K562 (cell line): Measurements from ENCODE around the gene RAVER2. TPM values are rescaled to one million over a fixed set of nuclear protein-coding genes. Genes with fewer than 3 reads are reported as not detected.

ENCODE experiments used
- ATF7 ChIP-seq: fragments of 450-650 bp; IDR thresholded peaks from 2 replicates; pipeline ENCODE4 v1.7.1; 2014; ENCODE audit warnings: mild to moderate bottlenecking, moderate library complexity
- CTBP1 ChIP-seq: fragments of 450-650 bp; IDR thresholded peaks from 2 replicates; pipeline ENCODE4 v1.6.1; 2016; ENCODE audit warnings: borderline replicate concordance
- FOXJ2 ChIP-seq: fragments of 200-800 bp; sonication (Bioruptor generic); IDR thresholded peaks from 2 replicates; pipeline ENCODE4 v1.6.1; 2016; ENCODE audit warnings: missing genetic modification characterization, missing compliant biosample characterization
- FOXM1 ChIP-seq, 2 experiments: fragments of 450-650 bp in 1 of 2; sonication (generic) in 1 of 2; formaldehyde crosslinking in 1 of 2; IDR thresholded peaks; 2 replicates each; pipeline versions ENCODE4 v1.6.1 to v1.9.0; 2017 to 2022; ENCODE audit warnings: low read depth in 2 of 2, mild to moderate bottlenecking in 2 of 2, missing genetic modification reagents in 1 of 2, moderate library complexity in 1 of 2
- GABPA ChIP-seq: fragments of 200-800 bp; sonication (Bioruptor generic); conservative IDR thresholded peaks from 2 replicates; pipeline ENCODE4 v1.6.1; 2016; ENCODE audit warnings: low read depth, missing genetic modification characterization, missing compliant biosample characterization
- GATA2 ChIP-seq: sonication (generic); formaldehyde crosslinking; IDR thresholded peaks from 2 replicates; pipeline ENCODE4 v1.4.0; 2020; ENCODE audit warnings: mild to moderate bottlenecking, missing genetic modification reagents
- HNRNPUL1 ChIP-seq: fragments of 200-400 bp; formaldehyde crosslinking; IDR thresholded peaks from 2 replicates; pipeline ENCODE4 v1.6.1; 2017; ENCODE audit warnings: low read length
- POLR2A ChIP-seq: fragments of 450-650 bp; conservative IDR thresholded peaks from 2 replicates; pipeline ENCODE4 v1.6.1; 2016
- RCOR1 ChIP-seq, 2 experiments: IDR thresholded peaks; 2 replicates each; pipeline ENCODE4 v1.6.1; 2012; ENCODE audit warnings: low read depth in 2 of 2, low read length in 2 of 2, borderline replicate concordance in 1 of 2, improper control_type of control experiment in 1 of 2
- SIN3A ChIP-seq, 2 experiments: fragments of 150-350 bp in 1 of 2; IDR thresholded peaks; 2 replicates each; pipeline ENCODE4 v1.6.1; 2011 to 2016; ENCODE audit warnings: borderline replicate concordance in 2 of 2, low read depth in 2 of 2, low read length in 2 of 2, mild to moderate bottlenecking in 2 of 2, moderate library complexity in 2 of 2; ENCODE audit not compliant: control insufficient read depth in 1 of 2
- TEAD4 ChIP-seq, 2 experiments: sonication (generic) in 1 of 2; formaldehyde crosslinking in 1 of 2; IDR thresholded peaks; 2 replicates each; pipeline versions ENCODE4 v1.6.1 to v1.8.0; 2012 to 2022; ENCODE audit warnings: borderline replicate concordance in 1 of 2, inconsistent platforms in 1 of 2, low read length in 1 of 2, mild to moderate bottlenecking in 1 of 2, missing genetic modification reagents in 1 of 2
- TRIM24 ChIP-seq, 2 experiments: fragments of 450-650 bp; IDR thresholded peaks; 2 replicates each; pipeline ENCODE4 v1.6.1; 2016
- UBTF ChIP-seq, 2 experiments: IDR thresholded peaks; 2 replicates each; pipeline ENCODE4 v1.6.1; 2012; ENCODE audit warnings: improper control_type of control experiment in 2 of 2, low read depth in 2 of 2, low read length in 2 of 2, borderline replicate concordance in 1 of 2
- XRCC3 ChIP-seq: fragments of 450-650 bp; IDR thresholded peaks from 2 replicates; pipeline ENCODE4 v1.6.1; 2017; ENCODE audit warnings: mild to moderate bottlenecking, moderate library complexity
- ZFPM2 ChIP-seq: fragments of 250-450 bp; sonication (Bioruptor Pico); IDR thresholded peaks from 2 replicates; pipeline ENCODE4 v1.5.1; 2022; ENCODE audit warnings: mild to moderate bottlenecking
- ZNF785 ChIP-seq: fragments of 250-450 bp; sonication (Bioruptor Pico); IDR thresholded peaks from 2 replicates; pipeline ENCODE4 v1.4.0; 2020; ENCODE audit warnings: mild to moderate bottlenecking
- polyA plus RNA-seq, 8 experiments: library from polyadenylated mRNA; depleted of rRNA in 4 of 8; stranded (reverse) in 5 of 8; unstranded in 3 of 8; fragments of >200 nt; fragmentation: Nextera tagmentation in 2 of 8; fragmentation: Illumina TruSeq in 1 of 8; extraction: Ambion mirVana in 2 of 8; extraction: Trizol in 1 of 8; gene quantifications; 2 replicates each; pipeline versions ENCODE4 v1.2.1 to v1.2.3, GENCODE V29; 2011 to 2014; ENCODE audit warnings: inconsistent platforms in 1 of 8, missing spikeins in 1 of 8
- total RNA-seq, 7 experiments: library from RNA; depleted of rRNA in 6 of 7; stranded (reverse); fragments of >200 nt in 6 of 7; fragmentation: Illumina TruSeq in 2 of 7; extraction: Trizol in 2 of 7; gene quantifications; 2 replicates each; pipeline versions ENCODE4 v1.2.1 to v1.2.3, GENCODE V29; 2011 to 2021; ENCODE audit warnings: low replicate concordance in 1 of 7
- TF ChIP-seq, protein P1 (sequence below): fragments of 250-450 bp; sonication (Bioruptor Pico); IDR thresholded peaks from 2 replicates; pipeline ENCODE4 v1.8.0; 2021; ENCODE audit warnings: borderline replicate concordance, mild to moderate bottlenecking, moderate library complexity; ENCODE audit not compliant: poor library complexity, severe bottlenecking
- TF ChIP-seq, protein P2 (sequence below), 2 experiments: IDR thresholded peaks in 1 of 2; conservative IDR thresholded peaks in 1 of 2; 2 replicates each; pipeline ENCODE4 v1.6.1; 2016; ENCODE audit warnings: low read depth in 2 of 2, mild to moderate bottlenecking in 1 of 2, missing compliant biosample characterization in 1 of 2, missing genetic modification characterization in 1 of 2, moderate library complexity in 1 of 2
- TF ChIP-seq, protein P3 (sequence below): IDR thresholded peaks from 3 replicates; pipeline ENCODE4 v1.6.1; 2011; ENCODE audit warnings: borderline replicate concordance, mild to moderate bottlenecking; ENCODE audit not compliant: insufficient read length, insufficient read depth

The RAVER2 gene
- total and polyA plus RNA-seq, 9 of the 15 experiments (the other 6 are each of a cell fraction or from before 2014, with no cell fraction given) = 1.8 to 6.1 (median 4.4) TPM

DNA sequence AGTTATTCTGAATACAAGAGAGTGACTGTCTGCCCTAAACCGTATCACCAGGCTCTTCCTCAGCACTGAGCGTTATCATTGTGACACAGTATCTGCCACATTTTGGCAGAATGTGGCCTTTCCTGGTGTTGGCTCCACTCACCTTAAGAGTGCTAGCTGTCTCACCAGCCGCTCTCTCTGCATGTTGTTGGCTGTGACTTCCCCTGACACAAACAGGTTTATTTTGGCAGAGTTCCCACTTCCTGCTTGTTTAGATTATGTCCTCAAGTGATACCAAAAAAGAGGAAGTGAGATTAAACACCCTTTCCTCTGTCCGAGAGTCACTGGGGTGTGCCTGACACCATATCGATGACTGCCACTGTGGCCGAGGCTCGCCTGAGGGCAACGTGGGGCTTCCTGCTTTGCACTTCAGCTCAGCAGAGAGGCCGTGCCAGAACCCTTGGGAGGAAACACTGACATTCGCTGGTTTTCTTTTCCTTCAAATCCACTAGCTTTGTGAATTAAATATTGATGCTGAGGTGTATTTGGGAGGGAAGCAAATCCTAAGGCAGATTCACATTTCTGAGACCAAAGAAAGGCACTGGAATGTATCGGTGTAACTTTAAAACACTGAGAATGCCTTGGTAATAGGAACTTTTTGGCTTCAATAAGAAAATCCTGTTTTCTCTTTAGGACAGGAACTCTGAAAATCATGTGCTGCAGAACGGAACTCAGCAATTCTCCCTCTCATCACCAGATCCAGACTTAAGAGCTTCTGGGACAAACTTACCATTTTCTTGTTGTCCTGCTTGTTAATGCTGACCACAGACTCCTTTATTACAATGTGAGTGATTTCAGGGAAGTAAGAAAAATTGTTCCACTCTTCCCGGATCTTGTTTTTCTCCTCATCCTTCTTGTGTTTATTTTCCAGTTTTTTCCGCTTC, 119.4 kb downstream of the RAVER2 start (continued):
- peak; percentile 92 for TF ChIP-seq FOXJ2 (tag)
- no peak; the same call in 1 of the 2 replicates for TF ChIP-seq POLR2A
- TF ChIP-seq ZFPM2 (CRISPR knock-in tag) = no peak
- peak; percentile 92 for TF ChIP-seq ATF7
- TF ChIP-seq, protein P1, sequence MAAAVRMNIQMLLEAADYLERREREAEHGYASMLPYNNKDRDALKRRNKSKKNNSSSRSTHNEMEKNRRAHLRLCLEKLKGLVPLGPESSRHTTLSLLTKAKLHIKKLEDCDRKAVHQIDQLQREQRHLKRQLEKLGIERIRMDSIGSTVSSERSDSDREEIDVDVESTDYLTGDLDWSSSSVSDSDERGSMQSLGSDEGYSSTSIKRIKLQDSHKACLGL (CRISPR knock-in tag) = no peak
- peak in 1 of 2 experiments; percentile 95; a peak in 3 of 4 replicates for TF ChIP-seq RCOR1 (IDR thresholded peaks at IDR 0.05; ENCODE audit: borderline replicate concordance in 1 of 2, low read depth in 2 of 2, low read length in 2 of 2)
- peak; percentile 97 for TF ChIP-seq TEAD4 (IDR thresholded peaks at IDR 0.05; ENCODE audit: low read length)
- TF ChIP-seq TEAD4 (CRISPR knock-in tag; IDR thresholded peaks at IDR 0.05; ENCODE audit: borderline replicate concordance) = no peak
- peak; percentile 97; the same call in 1 of the 2 replicates for TF ChIP-seq CTBP1
- peak; percentile 73 for TF ChIP-seq GABPA (tag)
- TF ChIP-seq SIN3A (IDR thresholded peaks at IDR 0.05; ENCODE audit: borderline replicate concordance in 2 of 2, control insufficient read depth in 1 of 2, low read depth in 2 of 2, low read length in 2 of 2) = no peak; a peak in 1 of 4 replicates
- no peak for TF ChIP-seq XRCC3
- peak; percentile 91 for TF ChIP-seq FOXM1 (IDR thresholded peaks at IDR 0.05; ENCODE audit: low read depth)
- no peak for TF ChIP-seq FOXM1 (CRISPR knock-in tag; IDR thresholded peaks at IDR 0.05; ENCODE audit: low read depth)
- peak; percentile 93 to 96 for TF ChIP-seq TRIM24 (IDR thresholded peaks at IDR 0.05)
- TF ChIP-seq, protein P2, sequence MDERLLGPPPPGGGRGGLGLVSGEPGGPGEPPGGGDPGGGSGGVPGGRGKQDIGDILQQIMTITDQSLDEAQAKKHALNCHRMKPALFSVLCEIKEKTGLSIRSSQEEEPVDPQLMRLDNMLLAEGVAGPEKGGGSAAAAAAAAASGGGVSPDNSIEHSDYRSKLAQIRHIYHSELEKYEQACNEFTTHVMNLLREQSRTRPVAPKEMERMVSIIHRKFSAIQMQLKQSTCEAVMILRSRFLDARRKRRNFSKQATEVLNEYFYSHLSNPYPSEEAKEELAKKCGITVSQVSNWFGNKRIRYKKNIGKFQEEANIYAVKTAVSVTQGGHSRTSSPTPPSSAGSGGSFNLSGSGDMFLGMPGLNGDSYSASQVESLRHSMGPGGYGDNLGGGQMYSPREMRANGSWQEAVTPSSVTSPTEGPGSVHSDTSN (CRISPR knock-in tag; IDR thresholded peaks at IDR 0.05; ENCODE audit: low read depth) = no peak
- TF ChIP-seq, protein P2 (tag; conservative IDR thresholded peaks at IDR 0.05; ENCODE audit: low read depth) = peak; percentile 71
- TF ChIP-seq UBTF (IDR thresholded peaks at IDR 0.05; ENCODE audit: borderline replicate concordance in 1 of 2, low read depth in 2 of 2, low read length in 2 of 2) = peak in 1 of 2 experiments; percentile 89; a peak in 1 of 4 replicates
- TF ChIP-seq, protein P3, sequence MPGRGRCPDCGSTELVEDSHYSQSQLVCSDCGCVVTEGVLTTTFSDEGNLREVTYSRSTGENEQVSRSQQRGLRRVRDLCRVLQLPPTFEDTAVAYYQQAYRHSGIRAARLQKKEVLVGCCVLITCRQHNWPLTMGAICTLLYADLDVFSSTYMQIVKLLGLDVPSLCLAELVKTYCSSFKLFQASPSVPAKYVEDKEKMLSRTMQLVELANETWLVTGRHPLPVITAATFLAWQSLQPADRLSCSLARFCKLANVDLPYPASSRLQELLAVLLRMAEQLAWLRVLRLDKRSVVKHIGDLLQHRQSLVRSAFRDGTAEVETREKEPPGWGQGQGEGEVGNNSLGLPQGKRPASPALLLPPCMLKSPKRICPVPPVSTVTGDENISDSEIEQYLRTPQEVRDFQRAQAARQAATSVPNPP = no peak
- TF ChIP-seq HNRNPUL1 = no peak
- peak; percentile 83 for TF ChIP-seq GATA2 (CRISPR knock-in tag)
- TF ChIP-seq ZNF785 (CRISPR knock-in tag) = no peak
